IMR-90 (cell line): ENCODE results near the gene SMARCD1. TPM values are rescaled to one million over a fixed set of nuclear protein-coding genes. Genes with fewer than 3 reads are reported as not detected.

Experiments
- ATAC-seq: fragments of 200-7000 bp; cut with Tn5 transposase; 2 replicates; pipeline ENCODE4 v1.9.1; 2020; ENCODE audit warnings: low read depth, mild to moderate bottlenecking, moderate library complexity
- BruUV-seq: library from RNA; stranded (reverse); fragments of 400-500 nt; replicated peaks from 2 replicates; lab custom pipeline; 2021; lab: Mats Ljungman, UMichigan
- CTCF ChIA-PET: fragments of 300-600 bp; formaldehyde crosslinking; extraction: SDS; loops from one replicate; lab custom pipeline; 2021; ENCODE audit warnings: antibody characterized with exemption; lab: Yijun Ruan, JAX
- POLR2A ChIA-PET: fragments of 300-600 bp; sonication (Branson Sonifier 250); formaldehyde crosslinking; loops from one replicate; lab custom pipeline; 2022; ENCODE audit warnings: antibody characterized with exemption; ENCODE audit not compliant: unreplicated experiment; lab: Charles Lee
- DNase-seq: peaks from one replicate; pipeline ENCODE4 v3.0.0; 2013
- H2AFZ ChIP-seq: replicated peaks from 2 replicates; pipeline ENCODE3; 2013; ENCODE audit warnings: low read length, mild to moderate bottlenecking; ENCODE audit not compliant: poor library complexity
- H2AK5ac ChIP-seq: 2 replicates; pipeline ENCODE4 v1.6.1; 2013; ENCODE audit warnings: low read depth, low read length, inconsistent platforms
- H2AK9ac ChIP-seq: replicated peaks from 2 replicates; pipeline ENCODE3; 2013; ENCODE audit warnings: mild to moderate bottlenecking, low read depth, low read length, moderate library complexity; ENCODE audit not compliant: poor library complexity
- H2BK120ac ChIP-seq: 2 replicates; pipeline ENCODE4 v1.6.1; 2013; ENCODE audit warnings: low read depth, low read length, inconsistent platforms
- H2BK15ac ChIP-seq: 3 replicates; pipeline ENCODE4 v1.6.1; 2013; ENCODE audit warnings: low read depth, low read length, inconsistent platforms
- H2BK20ac ChIP-seq: 2 replicates; pipeline ENCODE4 v1.6.1; 2013; ENCODE audit warnings: low read depth, mild to moderate bottlenecking, inconsistent platforms, low read length, moderate library complexity
- H2BK5ac ChIP-seq: 2 replicates; pipeline ENCODE4 v1.6.1; 2013; ENCODE audit warnings: mild to moderate bottlenecking, low read depth, low read length, inconsistent platforms; ENCODE audit not compliant: poor library complexity, severe bottlenecking
- H3K14ac ChIP-seq: replicated peaks from 2 replicates; pipeline ENCODE4 v1.6.1; 2013; ENCODE audit warnings: low read depth, low read length, inconsistent platforms
- H3K18ac ChIP-seq: 2 replicates; pipeline ENCODE4 v1.6.1; 2013; ENCODE audit warnings: low read depth, low read length, control low read depth
- H3K23ac ChIP-seq: 2 replicates; pipeline ENCODE4 v1.6.1; 2013; ENCODE audit warnings: low read depth, low read length, inconsistent platforms
- H3K27ac ChIP-seq: 2 replicates; pipeline ENCODE4 v1.5.1; 2013; ENCODE audit warnings: mild to moderate bottlenecking, control low read depth, low read length; ENCODE audit not compliant: insufficient read depth
- H3K27me3 ChIP-seq: 2 replicates; pipeline ENCODE4 v1.6.1; 2013; ENCODE audit warnings: low read length; ENCODE audit not compliant: control insufficient read depth, insufficient read depth
- H3K36me3 ChIP-seq: 2 replicates; pipeline ENCODE4 v1.6.1; 2013; ENCODE audit warnings: low read length, mixed read lengths; ENCODE audit not compliant: control insufficient read depth, insufficient read depth
- H3K4ac ChIP-seq: 2 replicates; pipeline ENCODE4 v1.6.1; 2013; ENCODE audit warnings: low read depth, low read length, inconsistent platforms
- H3K4me1 ChIP-seq: 2 replicates; pipeline ENCODE4 v1.6.1; 2013; ENCODE audit warnings: low read length, mixed read lengths; ENCODE audit not compliant: control insufficient read depth, insufficient read depth
- H3K4me2 ChIP-seq: 2 replicates; pipeline ENCODE4 v1.6.1; 2013; ENCODE audit warnings: low read depth, mild to moderate bottlenecking, control low read depth, low read length, moderate library complexity
- H3K4me3 ChIP-seq: 2 replicates; pipeline ENCODE4 v1.5.1; 2013; ENCODE audit warnings: low read depth, mild to moderate bottlenecking, control low read depth, low read length, moderate library complexity; ENCODE audit not compliant: insufficient read depth
- H3K56ac ChIP-seq: 2 replicates; pipeline ENCODE4 v1.6.1; 2013; ENCODE audit warnings: low read length, inconsistent platforms; ENCODE audit not compliant: insufficient read depth; ENCODE audit errors: extremely low read depth
- H3K79me1 ChIP-seq, 2 experiments: 2 replicates each; pipeline ENCODE4 v1.6.1; 2013; ENCODE audit warnings: low read length in 2 of 2, inconsistent platforms in 1 of 2, low read depth in 1 of 2
- H3K9ac ChIP-seq: 2 replicates; pipeline ENCODE4 v1.6.1; 2013; ENCODE audit warnings: low read depth, low read length, control low read depth
- H3K9me1 ChIP-seq: 2 replicates; pipeline ENCODE4 v1.6.1; 2013; ENCODE audit warnings: low read length, inconsistent platforms; ENCODE audit not compliant: insufficient read depth
- H3K9me3 ChIP-seq: 2 replicates; pipeline ENCODE4 v1.6.1; 2013; ENCODE audit warnings: low read length; ENCODE audit not compliant: control insufficient read depth, insufficient read depth
- H4K20me1 ChIP-seq: 2 replicates; pipeline ENCODE4 v1.6.1; 2013; ENCODE audit warnings: low read length, inconsistent platforms; ENCODE audit not compliant: insufficient read depth
- H4K5ac ChIP-seq: 2 replicates; pipeline ENCODE4 v1.6.1; 2013; ENCODE audit warnings: mild to moderate bottlenecking, low read depth, low read length, control low read depth
- H4K8ac ChIP-seq, 2 experiments: 2 replicates each; pipeline ENCODE4 v1.6.1; 2013; ENCODE audit warnings: low read depth in 2 of 2, low read length in 2 of 2, control low read depth in 1 of 2, inconsistent platforms in 1 of 2
- H4K91ac ChIP-seq: 2 replicates; pipeline ENCODE4 v1.6.1; 2013; ENCODE audit warnings: low read depth, low read length, inconsistent platforms; ENCODE audit not compliant: insufficient read depth
- BHLHE40 ChIP-seq: fragments of 150-350 bp; IDR thresholded peaks from 2 replicates; pipeline ENCODE4 v1.6.1; 2016; ENCODE audit warnings: mild to moderate bottlenecking, low read depth, low read length
- CHD1 ChIP-seq: IDR thresholded peaks from 2 replicates; pipeline ENCODE4 v1.6.1; 2012; ENCODE audit warnings: low read depth, low read length, improper control_type of control experiment
- FOS ChIP-seq: fragments of 150-350 bp; IDR thresholded peaks from 2 replicates; pipeline ENCODE4 v1.6.1; 2016; ENCODE audit warnings: low read depth, low read length
- MAFK ChIP-seq: IDR thresholded peaks from 2 replicates; pipeline ENCODE4 v1.6.1; 2012; ENCODE audit warnings: low read depth, low read length, improper control_type of control experiment
- MAZ ChIP-seq: IDR thresholded peaks from 2 replicates; pipeline ENCODE4 v1.6.1; 2012; ENCODE audit warnings: low read depth, mild to moderate bottlenecking, low read length, improper control_type of control experiment, moderate library complexity, borderline replicate concordance
- RAD21 ChIP-seq: IDR thresholded peaks from 2 replicates; pipeline ENCODE4 v1.6.1; 2012; ENCODE audit warnings: low read length, improper control_type of control experiment
- WGBS, 2 experiments: methylation state at CpG; one replicate each; pipeline versions ENCODE4 v1.1.5 to v1.1.7; 2013; ENCODE audit warnings: missing lambda C conversion rate in 2 of 2; ENCODE audit not compliant: insufficient read length in 1 of 2; ENCODE audit errors: extremely low coverage in 2 of 2; 5-methylcytosine and 5-hydroxymethylcytosine counted together
- dilution Hi-C: fragments of 300-500 bp; cut with HindIII; formaldehyde crosslinking; loops from one replicate; pipeline ENCODE4 v1.14.3; 2018; ENCODE audit warnings: low sequenced_read_pairs; ENCODE audit not compliant: unreplicated experiment
- in situ Hi-C: fragments of 300-500 bp; cut with MboI; formaldehyde crosslinking; loops from 3 replicates; pipeline ENCODE4 v1.14.3; 2019; ENCODE audit warnings: low sequenced_read_pairs, inconsistent platforms, mixed read lengths
- intact Hi-C: fragments of 100-400 bp; cut with micrococcal nuclease; formaldehyde crosslinking; loops from 2 replicates; pipeline ENCODE4 v1.10.0; 2022
- polyA plus RNA-seq, 3 experiments: library from polyadenylated mRNA; depleted of rRNA; stranded (reverse); fragments of >200 nt; gene quantifications; 2 replicates each; pipeline ENCODE4 v1.2.3, GENCODE V29; 2012; ENCODE audit warnings: low replicate concordance in 1 of 3
- total RNA-seq: library from RNA; depleted of rRNA; stranded (reverse); fragments of >200 nt; gene quantifications from 2 replicates; pipeline ENCODE4 v1.2.3, GENCODE V29; 2012
- TF ChIP-seq, protein P1 (sequence below): fragments of 150-350 bp; IDR thresholded peaks from 2 replicates; pipeline ENCODE4 v1.6.1; 2017; ENCODE audit warnings: mild to moderate bottlenecking, antibody characterized with exemption, low read length, low read depth
- TF ChIP-seq, protein P2 (sequence below): conservative IDR thresholded peaks from 2 replicates; pipeline ENCODE4 v1.5.1; 2012; ENCODE audit warnings: mild to moderate bottlenecking, low read depth, low read length, improper control_type of control experiment
- TF ChIP-seq, protein P3 (sequence below): fragments of 150-350 bp; IDR thresholded peaks from 2 replicates; pipeline ENCODE4 v1.6.1; 2016; ENCODE audit warnings: low read depth, mild to moderate bottlenecking, low read length, moderate library complexity, borderline replicate concordance

Gene SMARCD1
- total and polyA plus RNA-seq, 2 of the 4 experiments (the other 2 are of a cell fraction) = 28.1 to 47.9 TPM

DNA sequence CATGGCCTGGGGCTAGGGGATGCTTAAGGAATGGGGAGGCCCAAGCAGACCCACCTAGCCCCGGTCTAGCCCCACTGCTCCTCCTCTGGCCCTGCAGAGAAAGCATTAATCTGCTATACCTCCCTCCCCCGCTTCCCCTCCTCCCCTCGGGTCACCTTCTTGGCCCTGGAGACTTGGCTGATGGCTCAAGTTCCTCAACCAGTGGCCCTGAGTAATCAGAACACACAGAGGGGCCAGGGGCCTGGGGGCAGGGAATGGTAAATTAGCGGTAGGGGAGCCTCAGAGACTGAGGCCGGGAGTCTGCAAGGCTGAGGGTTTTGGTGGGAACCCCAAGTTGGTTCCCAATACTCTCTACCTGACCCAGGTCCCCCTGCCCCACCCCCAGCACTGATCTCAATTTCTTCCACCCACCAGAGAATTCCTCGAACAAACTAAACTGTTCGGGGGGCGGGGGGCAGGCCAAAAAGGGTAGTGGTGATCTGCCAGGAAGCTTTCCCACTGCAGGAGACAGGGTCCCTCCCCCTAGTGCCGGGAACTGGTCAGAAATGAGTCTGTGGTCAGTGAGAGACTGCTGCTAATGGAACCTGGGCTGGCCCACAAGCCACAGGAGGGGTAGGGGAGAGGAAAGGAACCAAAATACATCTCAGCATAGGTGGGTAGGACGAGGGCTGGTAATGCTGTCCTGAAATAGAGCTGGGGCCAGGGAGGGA is 12.8 kb upstream of the SMARCD1 start:
- Histone ChIP-seq H3K9me1 (no peaks in the 10 kb centered on the region), H2AK9ac (no peak overlapping the region), H2BK15ac (no peak overlapping the region), H3K36me3 (no peaks in the 10 kb centered on the region), H3K18ac (no peak overlapping the region), H3K79me1 (no peaks in the 10 kb centered on the region), H2BK20ac (no peak overlapping the region), H4K91ac (no peak overlapping the region), H4K20me1 (no peaks in the 10 kb centered on the region; the same call in 1 of the 2 replicates), H4K8ac (no peak overlapping the region), H3K9ac (no peak overlapping the region), H2BK5ac (no peak overlapping the region), H3K4ac (no peak overlapping the region; the same call in 1 of the 2 replicates), H2BK120ac (no peak overlapping the region), H3K56ac (no peak overlapping the region), H2AK5ac (no peak overlapping the region), H3K14ac (no peak overlapping the region), H3K9me3 (no peaks in the 10 kb centered on the region), H4K5ac (no peak overlapping the region), H3K4me2 (no peak overlapping the region), H2AFZ (no peak overlapping the region), H3K27ac (no peak overlapping the region), H3K4me1 (peaks cover 3% of the 10 kb centered on the region; the same call in 1 of the 2 replicates), H3K27me3 (no peaks in the 10 kb centered on the region), H3K4me3 (no peak overlapping the region), H3K23ac (no peak overlapping the region)
- DNase-seq (no peak), ATAC-seq (no peak)
- dilution Hi-C loops (no loop called here), intact Hi-C loops (no loop called here), in situ Hi-C loops (no loop called here)
- ChIA-PET CTCF (no interaction called here), POLR2A (no interaction called here)
- TF ChIP-seq MAFK (no peak), CHD1 (no peak), FOS (no peak), BHLHE40 (no peak), MAZ (no peak), RAD21 (no peak)
- TF ChIP-seq, protein P1, sequence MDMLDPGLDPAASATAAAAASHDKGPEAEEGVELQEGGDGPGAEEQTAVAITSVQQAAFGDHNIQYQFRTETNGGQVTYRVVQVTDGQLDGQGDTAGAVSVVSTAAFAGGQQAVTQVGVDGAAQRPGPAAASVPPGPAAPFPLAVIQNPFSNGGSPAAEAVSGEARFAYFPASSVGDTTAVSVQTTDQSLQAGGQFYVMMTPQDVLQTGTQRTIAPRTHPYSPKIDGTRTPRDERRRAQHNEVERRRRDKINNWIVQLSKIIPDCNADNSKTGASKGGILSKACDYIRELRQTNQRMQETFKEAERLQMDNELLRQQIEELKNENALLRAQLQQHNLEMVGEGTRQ = no peak
- TF ChIP-seq, protein P2, sequence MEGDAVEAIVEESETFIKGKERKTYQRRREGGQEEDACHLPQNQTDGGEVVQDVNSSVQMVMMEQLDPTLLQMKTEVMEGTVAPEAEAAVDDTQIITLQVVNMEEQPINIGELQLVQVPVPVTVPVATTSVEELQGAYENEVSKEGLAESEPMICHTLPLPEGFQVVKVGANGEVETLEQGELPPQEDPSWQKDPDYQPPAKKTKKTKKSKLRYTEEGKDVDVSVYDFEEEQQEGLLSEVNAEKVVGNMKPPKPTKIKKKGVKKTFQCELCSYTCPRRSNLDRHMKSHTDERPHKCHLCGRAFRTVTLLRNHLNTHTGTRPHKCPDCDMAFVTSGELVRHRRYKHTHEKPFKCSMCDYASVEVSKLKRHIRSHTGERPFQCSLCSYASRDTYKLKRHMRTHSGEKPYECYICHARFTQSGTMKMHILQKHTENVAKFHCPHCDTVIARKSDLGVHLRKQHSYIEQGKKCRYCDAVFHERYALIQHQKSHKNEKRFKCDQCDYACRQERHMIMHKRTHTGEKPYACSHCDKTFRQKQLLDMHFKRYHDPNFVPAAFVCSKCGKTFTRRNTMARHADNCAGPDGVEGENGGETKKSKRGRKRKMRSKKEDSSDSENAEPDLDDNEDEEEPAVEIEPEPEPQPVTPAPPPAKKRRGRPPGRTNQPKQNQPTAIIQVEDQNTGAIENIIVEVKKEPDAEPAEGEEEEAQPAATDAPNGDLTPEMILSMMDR = no peak
- TF ChIP-seq, protein P3, sequence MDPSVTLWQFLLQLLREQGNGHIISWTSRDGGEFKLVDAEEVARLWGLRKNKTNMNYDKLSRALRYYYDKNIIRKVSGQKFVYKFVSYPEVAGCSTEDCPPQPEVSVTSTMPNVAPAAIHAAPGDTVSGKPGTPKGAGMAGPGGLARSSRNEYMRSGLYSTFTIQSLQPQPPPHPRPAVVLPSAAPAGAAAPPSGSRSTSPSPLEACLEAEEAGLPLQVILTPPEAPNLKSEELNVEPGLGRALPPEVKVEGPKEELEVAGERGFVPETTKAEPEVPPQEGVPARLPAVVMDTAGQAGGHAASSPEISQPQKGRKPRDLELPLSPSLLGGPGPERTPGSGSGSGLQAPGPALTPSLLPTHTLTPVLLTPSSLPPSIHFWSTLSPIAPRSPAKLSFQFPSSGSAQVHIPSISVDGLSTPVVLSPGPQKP = no peak
- BruUV-seq = no TSS peak
- WGBS, 2 experiments = 56% methylated on average over 1 of the region's 10 CpGs; no CpG with 5 or more reads in 1 of the 2 experiments
